HepG2 (cell line): ENCODE results near the gene POP7. TPM values are rescaled to one million over a fixed set of nuclear protein-coding genes. Genes with fewer than 3 reads are reported as not detected.

ENCODE experiments used
- ATAC-seq: fragments of 200-7000 bp; cut with Tn5 transposase; 3 replicates; pipeline ENCODE4 v1.9.1; 2020; ENCODE audit warnings: mild to moderate bottlenecking, moderate library complexity
- BruUV-seq: library from RNA; stranded (reverse); fragments of 400-500 nt; replicated peaks from 2 replicates; lab custom pipeline; 2021; lab: Mats Ljungman, UMichigan
- CTCF ChIA-PET: fragments of 300-600 bp; formaldehyde crosslinking; extraction: SDS; loops from one replicate; lab custom pipeline; 2021; ENCODE audit warnings: low total read pairs, inconsistent platforms, low intra/inter-chr PET ratio; lab: Yijun Ruan, JAX
- POLR2A ChIA-PET: fragments of 350-600 bp; sonication (Branson Sonifier 250); formaldehyde crosslinking; loops from one replicate; lab custom pipeline; 2020; ENCODE audit warnings: antibody characterized with exemption, inconsistent platforms; lab: Yijun Ruan, JAX
- DNase-seq: peaks from one replicate; pipeline ENCODE4 v3.0.0-alpha.2; 2015; ENCODE audit warnings: low spot score
- FAIRE-seq: peaks from 3 replicates; lab custom pipeline; 2011; peaks lifted over from hg19 to GRCh38; lab: Jason Lieb, UNC
- H2AFZ ChIP-seq: one replicate; pipeline ENCODE4 v1.6.1; 2011; ENCODE audit warnings: low read length, inconsistent platforms
- H3K27ac ChIP-seq: fragments of 300-600 bp; 3 replicates; pipeline ENCODE4 v1.8.0; 2011; ENCODE audit warnings: mixed run types, mild to moderate bottlenecking, mixed read lengths, low read length, inconsistent platforms; ENCODE audit not compliant: insufficient read depth; ENCODE audit errors: extremely low read length
- H3K27me3 ChIP-seq, 2 experiments: fragments of 200-600 bp in 1 of 2; 2 replicates in 1 of 2; 3 replicates in 1 of 2; pipeline versions ENCODE4 v1.6.0 to v1.8.0; 2011; ENCODE audit warnings: low read length in 2 of 2, mild to moderate bottlenecking in 2 of 2, moderate library complexity in 2 of 2, inconsistent platforms in 1 of 2; ENCODE audit not compliant: insufficient read depth in 2 of 2, control insufficient read depth in 1 of 2
- H3K36me3 ChIP-seq, 2 experiments: fragments of 200-600 bp in 1 of 2; replicated peaks in 1 of 2; 2 replicates in 1 of 2; 3 replicates in 1 of 2; pipeline versions ENCODE4 v1.5.1 to v1.8.0; 2011; ENCODE audit warnings: low read length in 2 of 2, inconsistent platforms in 1 of 2; ENCODE audit not compliant: insufficient read depth in 2 of 2, control insufficient read depth in 1 of 2
- H3K4me1 ChIP-seq: 2 replicates; pipeline ENCODE4 v1.5.1; 2012; ENCODE audit warnings: low read length, inconsistent platforms; ENCODE audit not compliant: insufficient read depth
- H3K4me2 ChIP-seq: 2 replicates; pipeline ENCODE4 v1.6.0; 2011; ENCODE audit warnings: low read depth, low read length, inconsistent platforms
- H3K4me3 ChIP-seq, 3 experiments: fragments of 200-600 bp in 1 of 3; sonication (generic), shearing (Covaris generic) in 1 of 3; replicated peaks in 1 of 3; 2 replicates each; pipeline ENCODE4 v1.5.1; 2011 to 2016; ENCODE audit warnings: low read length in 3 of 3, inconsistent platforms in 2 of 3, low read depth in 2 of 3, mild to moderate bottlenecking in 2 of 3, control low read depth in 1 of 3, mixed read lengths in 1 of 3; ENCODE audit not compliant: insufficient read depth in 1 of 3
- H3K79me2 ChIP-seq: one replicate; pipeline ENCODE4 v1.6.1; 2011; ENCODE audit warnings: low read length, inconsistent platforms; ENCODE audit not compliant: insufficient read depth
- H3K9ac ChIP-seq: 2 replicates; pipeline ENCODE4 v1.6.0; 2011; ENCODE audit warnings: mild to moderate bottlenecking, low read depth, low read length, inconsistent platforms; ENCODE audit not compliant: insufficient read depth
- H3K9me3 ChIP-seq: 2 replicates; pipeline ENCODE4 v1.5.1; 2012; ENCODE audit warnings: mild to moderate bottlenecking, low read length
- H4K20me1 ChIP-seq: 2 replicates; pipeline ENCODE4 v1.6.0; 2011; ENCODE audit warnings: inconsistent platforms, mild to moderate bottlenecking, low read length, moderate library complexity; ENCODE audit not compliant: insufficient read depth
- FOXK2 ChIP-seq: fragments of 450-650 bp; IDR thresholded peaks from 2 replicates; pipeline ENCODE4 v1.6.1; 2016
- GABPB1 ChIP-seq: IDR thresholded peaks from 2 replicates; pipeline ENCODE4 v1.6.1; 2016; ENCODE audit warnings: mild to moderate bottlenecking, missing genetic modification reagents, moderate library complexity, missing compliant biosample characterization
- HDAC2 ChIP-seq: sonication (generic); formaldehyde crosslinking; IDR thresholded peaks from 2 replicates; pipeline ENCODE4 v1.4.0; 2020; ENCODE audit warnings: missing genetic modification reagents
- HOXA3 ChIP-seq: sonication (generic); formaldehyde crosslinking; IDR thresholded peaks from 2 replicates; pipeline ENCODE4 v1.5.0; 2020; ENCODE audit warnings: missing genetic modification reagents
- KDM2A ChIP-seq: sonication (generic); formaldehyde crosslinking; IDR thresholded peaks from 2 replicates; pipeline ENCODE4 v1.4.0; 2020; ENCODE audit warnings: low read depth, missing genetic modification reagents, borderline replicate concordance
- MAZ ChIP-seq, 2 experiments: sonication (generic) in 1 of 2; formaldehyde crosslinking in 1 of 2; IDR thresholded peaks; 2 replicates each; pipeline versions ENCODE4 v1.5.0 to v1.6.1; 2012 to 2020; ENCODE audit warnings: low read depth in 2 of 2, mild to moderate bottlenecking in 2 of 2, borderline replicate concordance in 1 of 2, improper control_type of control experiment in 1 of 2, low read length in 1 of 2, missing genetic modification reagents in 1 of 2, moderate library complexity in 1 of 2
- NR1H2 ChIP-seq: sonication (generic); formaldehyde crosslinking; IDR thresholded peaks from 2 replicates; pipeline ENCODE4 v1.8.1; 2022; ENCODE audit warnings: low read depth, missing genetic modification reagents, borderline replicate concordance
- POLR2G ChIP-seq: fragments of 200-400 bp; formaldehyde crosslinking; IDR thresholded peaks from 2 replicates; pipeline ENCODE4 v1.6.1; 2018; ENCODE audit warnings: mild to moderate bottlenecking, low read depth, low read length, moderate library complexity
- ZBTB7B ChIP-seq: sonication (generic); formaldehyde crosslinking; IDR thresholded peaks from 2 replicates; pipeline ENCODE4 v1.4.0; 2020; ENCODE audit warnings: missing genetic modification reagents
- ZFP62 ChIP-seq: sonication (generic); formaldehyde crosslinking; IDR thresholded peaks from 2 replicates; pipeline ENCODE4 v1.4.0; 2020; ENCODE audit warnings: missing genetic modification reagents
- ZNF142 ChIP-seq: sonication (generic); formaldehyde crosslinking; IDR thresholded peaks from 2 replicates; pipeline ENCODE4 v1.4.0; 2020; ENCODE audit warnings: missing genetic modification reagents
- ZNF20 ChIP-seq: sonication (generic); formaldehyde crosslinking; IDR thresholded peaks from 2 replicates; pipeline ENCODE4 v1.4.0; 2020; ENCODE audit warnings: mild to moderate bottlenecking, moderate library complexity, missing genetic modification reagents
- ZNF232 ChIP-seq: sonication (generic); formaldehyde crosslinking; IDR thresholded peaks from 2 replicates; pipeline ENCODE4 v1.4.0; 2020; ENCODE audit warnings: missing genetic modification reagents, borderline replicate concordance
- ZNF335 ChIP-seq: sonication (generic); formaldehyde crosslinking; IDR thresholded peaks from 2 replicates; pipeline ENCODE4 v1.4.0; 2020; ENCODE audit warnings: missing genetic modification reagents
- ZNF678 ChIP-seq: sonication (generic); formaldehyde crosslinking; IDR thresholded peaks from 2 replicates; pipeline ENCODE4 v1.4.0; 2020; ENCODE audit warnings: mild to moderate bottlenecking, missing genetic modification reagents
- WGBS: methylation state at CpG from one replicate; pipeline ENCODE4 v1.1.6; 2017; ENCODE audit warnings: low lambda C conversion rate; 5-methylcytosine and 5-hydroxymethylcytosine counted together
- in situ Hi-C: cut with HindIII; loops from 2 replicates; pipeline ENCODE4 v1.10.0; 2017; ENCODE audit warnings: low pct_unique_long_range_greater_than_20kb; ENCODE audit not compliant: extremely low pct_ligation_motif_present
- intact Hi-C: fragments of 100-400 bp; cut with micrococcal nuclease; formaldehyde crosslinking; loops from one replicate; pipeline ENCODE4 v1.10.0; 2022; ENCODE audit not compliant: unreplicated experiment
- polyA plus RNA-seq, 8 experiments: library from polyadenylated mRNA; depleted of rRNA in 3 of 8; stranded (reverse) in 7 of 8; unstranded in 1 of 8; fragments of >200 nt; fragmentation: Illumina TruSeq in 4 of 8; extraction: Trizol in 4 of 8; gene quantifications; 2 replicates each; pipeline versions ENCODE4 v1.2.1 to v1.2.3, GENCODE V29; 2011 to 2016; ENCODE audit warnings: low read depth in 4 of 8, missing spikeins in 1 of 8, mixed read lengths in 1 of 8; ENCODE audit not compliant: insufficient read depth in 1 of 8
- total RNA-seq, 5 experiments: library from RNA; depleted of rRNA; stranded (reverse); fragments of >200 nt; fragmentation: Illumina TruSeq; extraction: Trizol; gene quantifications; 2 replicates each; pipeline ENCODE4 v1.2.3, GENCODE V29; 2016; ENCODE audit warnings: low read depth in 1 of 5
- TF ChIP-seq, protein P1 (sequence below): sonication (generic); formaldehyde crosslinking; IDR thresholded peaks from 2 replicates; pipeline ENCODE4 v1.8.0; 2022; ENCODE audit warnings: missing genetic modification reagents, mild to moderate bottlenecking, moderate library complexity, borderline replicate concordance

The POP7 gene
- total and polyA plus RNA-seq, 2 of the 13 experiments (the other 11 are each of a cell fraction or from before 2014, with no cell fraction given), result 63.9 to 91.1 TPM

- Histone ChIP-seq H3K4me1 (peaks cover 34% of the 10 kb centered on the region), H3K79me2 (peaks cover 41% of the 10 kb centered on the region), H3K27ac (peak within 1 kb of the TSS; percentile 66), H3K4me2 (peak within 1 kb of the TSS; percentile 89), H3K27me3 (no peaks in the 10 kb centered on the region), H3K4me3 (peak within 1 kb of the TSS; percentile 93 to 97 (median 96)), H2AFZ (no peak within 1 kb of the TSS), H3K9ac (peak within 1 kb of the TSS; percentile 88), H3K9me3 (no peaks in the 10 kb centered on the region), H4K20me1 (peaks cover 30% of the 10 kb centered on the region), H3K36me3 (peaks cover 1 to 10% of the 10 kb centered on the region in 2 experiments; a peak in 1 of 5 replicates)
- no TSS peak for BruUV-seq
- FAIRE-seq (no peak), ATAC-seq (no peak), DNase-seq (peak; percentile 33)
- ChIA-PET CTCF (no interaction called here), POLR2A (interaction anchor here (0.6 to 4.4 kb wide), 7 partner anchors 11 to 266 kb away, joined by 3 to 18 read pairs (median 5); partner anchors contain the start of genes EPHB4, FBXO24, GNB2 and LRCH4)
- whole genome bisulfite sequencing, result 4% methylated on average over 3 of the region's 102 CpGs
- in situ Hi-C loops, result loop anchor here (5.0 to 10.0 kb wide), 2 partner anchors 82 to 229 kb away; partner anchors contain the start of genes MOSPD3 and SPACDR
- intact Hi-C loops, result loop anchor here (5.0 kb wide), 1 partner anchor 82 kb away; the partner anchor contains the start of gene MOSPD3
- TF ChIP-seq, protein P1, sequence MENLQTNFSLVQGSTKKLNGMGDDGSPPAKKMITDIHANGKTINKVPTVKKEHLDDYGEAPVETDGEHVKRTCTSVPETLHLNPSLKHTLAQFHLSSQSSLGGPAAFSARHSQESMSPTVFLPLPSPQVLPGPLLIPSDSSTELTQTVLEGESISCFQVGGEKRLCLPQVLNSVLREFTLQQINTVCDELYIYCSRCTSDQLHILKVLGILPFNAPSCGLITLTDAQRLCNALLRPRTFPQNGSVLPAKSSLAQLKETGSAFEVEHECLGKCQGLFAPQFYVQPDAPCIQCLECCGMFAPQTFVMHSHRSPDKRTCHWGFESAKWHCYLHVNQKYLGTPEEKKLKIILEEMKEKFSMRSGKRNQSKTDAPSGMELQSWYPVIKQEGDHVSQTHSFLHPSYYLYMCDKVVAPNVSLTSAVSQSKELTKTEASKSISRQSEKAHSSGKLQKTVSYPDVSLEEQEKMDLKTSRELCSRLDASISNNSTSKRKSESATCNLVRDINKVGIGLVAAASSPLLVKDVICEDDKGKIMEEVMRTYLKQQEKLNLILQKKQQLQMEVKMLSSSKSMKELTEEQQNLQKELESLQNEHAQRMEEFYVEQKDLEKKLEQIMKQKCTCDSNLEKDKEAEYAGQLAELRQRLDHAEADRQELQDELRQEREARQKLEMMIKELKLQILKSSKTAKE (CRISPR knock-in tag), result no peak
- TF ChIP-seq HDAC2 (CRISPR knock-in tag), result no peak
- no peak for TF ChIP-seq ZNF142 (CRISPR knock-in tag)
- TF ChIP-seq ZBTB7B (CRISPR knock-in tag), result 0 out of 2 replicates have a peak, but pooled peaks have one; percentile 36
- peak; percentile 49; the same call in 1 of the 2 replicates for TF ChIP-seq KDM2A (CRISPR knock-in tag)
- no peak for TF ChIP-seq ZFP62
- TF ChIP-seq ZNF678 (CRISPR knock-in tag), result no peak
- TF ChIP-seq NR1H2 (CRISPR knock-in tag), result no peak
- TF ChIP-seq ZNF20 (CRISPR knock-in tag), result no peak
- TF ChIP-seq MAZ (IDR thresholded peaks at IDR 0.05; ENCODE audit: borderline replicate concordance, low read depth, low read length), result 0 out of 2 replicates have a peak, but pooled peaks have one; percentile 15
- no peak; the same call in 1 of the 2 replicates for TF ChIP-seq MAZ (CRISPR knock-in tag; IDR thresholded peaks at IDR 0.05; ENCODE audit: low read depth)
- TF ChIP-seq POLR2G, result no peak
- peak; percentile 54; the same call in 1 of the 2 replicates for TF ChIP-seq HOXA3 (CRISPR knock-in tag)
- no peak for TF ChIP-seq FOXK2
- TF ChIP-seq ZNF335 (CRISPR knock-in tag), result no peak
- TF ChIP-seq GABPB1 (CRISPR knock-in tag), result peak; percentile 55; the same call in 1 of the 2 replicates
- no peak for TF ChIP-seq ZNF232 (CRISPR knock-in tag)
Observed at GRCh38 chr7:100694098-100694745, 11.7 kb upstream of the POP7 start, which contains the start of gene GIGYF1. GIGYF1 (minus strand) TSS chr7:100694250; CDS start chr7:100688238, 6,012 bp downstream.
